GM18909 (cell line): ENCODE measurements around the gene NARF.
A peak's percentile ranks its signal among the peaks of the same experiment; 100 is the strongest.
"Not testable (repeated sequence)": the region's sequence is repeated elsewhere in the genome, so short reads cannot be mapped to it uniquely, and the experiment has no call there.

Experiments
- ATAC-seq: cut with Tn5 transposase; IDR thresholded peaks from one replicate; pipeline ENCODE4 v1.9.1; 2021; ENCODE audit warnings: mild to moderate bottlenecking; ENCODE audit not compliant: unreplicated experiment, poor library complexity

NARF gene

GRCh38 chr17:82495844-82496528 is 37.4 kb downstream of the NARF start:
- ATAC-seq = no peak

GRCh38 chr17:82496529-82497434 is 38.2 kb downstream of the NARF start:
- peak; percentile 54 for ATAC-seq

GRCh38 chr17:82497483-82498405 is 39.2 kb downstream of the NARF start:
- ATAC-seq = no peak

GRCh38 chr17:82502207-82502606 is 43.7 kb downstream of the NARF start:
- ATAC-seq = no peak

GRCh38 chr17:82503094-82503727 is 44.7 kb downstream of the NARF start:
- no peak for ATAC-seq

GRCh38 chr17:82503728-82504308 is 45.3 kb downstream of the NARF start:
- no peak for ATAC-seq

GRCh38 chr17:82505296-82505695 is 46.8 kb downstream of the NARF start:
- no peak for ATAC-seq

GRCh38 chr17:82506402-82506801 is 47.9 kb downstream of the NARF start:
- ATAC-seq = peak; percentile 87

- no peak for ATAC-seq
These were observed 49.2 kb downstream of the NARF start for GRCh38 chr17:82507631-82508175.

GRCh38 chr17:82511642-82512041 is 53.1 kb downstream of the NARF start:
- ATAC-seq = not testable (repeated sequence)

- not testable (repeated sequence) for ATAC-seq
These were observed 55.3 kb downstream of the NARF start for GRCh38 chr17:82513864-82514263.

- no peak for ATAC-seq
These were observed 58.8 kb downstream of the NARF start for GRCh38 chr17:82517230-82517865.

- ATAC-seq = peak; percentile 95
These were observed 60.6 kb downstream of the NARF start, which contains the start of gene FOXK2 for GRCh38 chr17:82518826-82519810. Gene FOXK2 (plus strand): TSS chr17:82519732. CDS start chr17:82519889, 157 bp downstream.

- peak; percentile 19 for ATAC-seq
These were observed 61.7 kb downstream of the NARF start for GRCh38 chr17:82519971-82520903.

GRCh38 chr17:82524540-82524939 is 66.0 kb downstream of the NARF start:
- no peak for ATAC-seq

- ATAC-seq = no peak
These were observed 67.2 kb downstream of the NARF start for GRCh38 chr17:82525712-82526111.

GRCh38 chr17:82527898-82528297 is 69.4 kb downstream of the NARF start:
- ATAC-seq = no peak
